ENCODE measurements around the gene NELL1. TPM values are rescaled to one million over a fixed set of nuclear protein-coding genes. Genes with fewer than 3 reads are reported as not detected.

Gene NELL1
- total and polyA plus RNA-seq, 4 donors = 0.05 to 0.31 (median 0.12) TPM; not detected in 1

GRCh38 chr11:21144531-21144930, 475.1 kb downstream of the NELL1 start:
- Histone ChIP-seq H3K9ac (ENCODE audit: insufficient read depth in 1 of 2, low read length in 2 of 2) (no peak overlapping the region), H3K9me3 (ENCODE audit: control insufficient read depth in 4 of 4, insufficient read depth in 3 of 4, low read length in 3 of 4) (no peaks in the 10 kb centered on the region), H3K4me3 (no peak overlapping the region), H3K36me3 (ENCODE audit: control insufficient read depth in 4 of 4, insufficient read depth in 4 of 4, low read length in 4 of 4) (no peaks in the 10 kb centered on the region), H3K27me3 (ENCODE audit: control insufficient read depth in 3 of 3, insufficient read depth in 3 of 3, low read length in 2 of 3) (no peaks in the 10 kb centered on the region), H3K4me1 (ENCODE audit: control insufficient read depth in 5 of 5, insufficient read depth in 5 of 5, low read length in 5 of 5) (no peaks in the 10 kb centered on the region), H3K27ac (ENCODE audit: low read depth in 1 of 2, low read length in 1 of 2) (no peak overlapping the region)
- TF ChIP-seq CTCF (IDR thresholded peaks at IDR 0.05; ENCODE audit: control extremely low read depth, extremely low read depth) = no peak
- ATAC-seq (ENCODE audit: insufficient read depth, low FRiP score) (no peak), DNase-seq (no peak)
- WGBS, 2 donors = 73 to 86% methylated on average over 2 of the region's 2 CpGs

GRCh38 chr11:21148376-21148775, 479.0 kb downstream of the NELL1 start:
- H3K4me1 ChIP-seq (ENCODE audit: control insufficient read depth in 5 of 5, insufficient read depth in 5 of 5, low read length in 5 of 5) = no peaks in the 10 kb centered on the region
- no peak overlapping the region for H3K4me3 ChIP-seq
- TF ChIP-seq CTCF (IDR thresholded peaks at IDR 0.05; ENCODE audit: control extremely low read depth, extremely low read depth) = no peak
- 74 to 84% methylated on average over 3 of the region's 3 CpGs for WGBS, 2 donors
- DNase-seq (no peak), ATAC-seq (ENCODE audit: insufficient read depth, low FRiP score) (no peak)
- no peak overlapping the region for H3K27ac ChIP-seq (ENCODE audit: low read depth in 1 of 2, low read length in 1 of 2)
- H3K9ac ChIP-seq (ENCODE audit: insufficient read depth in 1 of 2, low read length in 2 of 2) = no peak overlapping the region
- no peaks in the 10 kb centered on the region for H3K27me3 ChIP-seq (ENCODE audit: control insufficient read depth in 3 of 3, insufficient read depth in 3 of 3, low read length in 2 of 3)
- no peaks in the 10 kb centered on the region for H3K36me3 ChIP-seq (ENCODE audit: control insufficient read depth in 4 of 4, insufficient read depth in 4 of 4, low read length in 4 of 4)
- H3K9me3 ChIP-seq (ENCODE audit: control insufficient read depth in 4 of 4, insufficient read depth in 3 of 4, low read length in 3 of 4) = no peaks in the 10 kb centered on the region

- Histone ChIP-seq H3K4me3 (no peak overlapping the region), H3K27me3 (ENCODE audit: control insufficient read depth in 3 of 3, insufficient read depth in 3 of 3, low read length in 2 of 3) (no peaks in the 10 kb centered on the region), H3K9me3 (ENCODE audit: control insufficient read depth in 4 of 4, insufficient read depth in 3 of 4, low read length in 3 of 4) (no peaks in the 10 kb centered on the region), H3K4me1 (ENCODE audit: control insufficient read depth in 5 of 5, insufficient read depth in 5 of 5, low read length in 5 of 5) (no peaks in the 10 kb centered on the region), H3K9ac (ENCODE audit: insufficient read depth in 1 of 2, low read length in 2 of 2) (no peak overlapping the region), H3K27ac (ENCODE audit: low read depth in 1 of 2, low read length in 1 of 2) (no peak overlapping the region), H3K36me3 (ENCODE audit: control insufficient read depth in 4 of 4, insufficient read depth in 4 of 4, low read length in 4 of 4) (no peaks in the 10 kb centered on the region)
- no peak for ATAC-seq (ENCODE audit: insufficient read depth, low FRiP score)
- 81 to 86% methylated on average over 3 of the region's 3 CpGs for WGBS, 2 donors
- DNase-seq = no peak
- no peak for TF ChIP-seq CTCF (IDR thresholded peaks at IDR 0.05; ENCODE audit: control extremely low read depth, extremely low read depth)
These were observed 490.8 kb downstream of the NELL1 start for GRCh38 chr11:21160140-21160539.

- Histone ChIP-seq H3K9ac (ENCODE audit: insufficient read depth in 1 of 2, low read length in 2 of 2) (no peak overlapping the region), H3K27me3 (ENCODE audit: control insufficient read depth in 3 of 3, insufficient read depth in 3 of 3, low read length in 2 of 3) (no peaks in the 10 kb centered on the region), H3K4me1 (ENCODE audit: control insufficient read depth in 5 of 5, insufficient read depth in 5 of 5, low read length in 5 of 5) (no peaks in the 10 kb centered on the region), H3K27ac (ENCODE audit: low read depth in 1 of 2, low read length in 1 of 2) (no peak overlapping the region), H3K4me3 (no peak overlapping the region), H3K9me3 (ENCODE audit: control insufficient read depth in 4 of 4, insufficient read depth in 3 of 4, low read length in 3 of 4) (no peaks in the 10 kb centered on the region), H3K36me3 (ENCODE audit: control insufficient read depth in 4 of 4, insufficient read depth in 4 of 4, low read length in 4 of 4) (no peaks in the 10 kb centered on the region)
- DNase-seq (no peak), ATAC-seq (ENCODE audit: insufficient read depth, low FRiP score) (no peak)
- 88 to 91% methylated on average over 8 of the region's 8 CpGs for WGBS, 2 donors
- TF ChIP-seq CTCF (IDR thresholded peaks at IDR 0.05; ENCODE audit: control extremely low read depth, extremely low read depth) = no peak
These were observed 500.3 kb downstream of the NELL1 start for GRCh38 chr11:21169639-21170038.
